Natural killer cell (primary cell): ENCODE data around the gene RBM20. TPM values are rescaled to one million over a fixed set of nuclear protein-coding genes. Genes with fewer than 3 reads are reported as not detected.
"Not testable (repeated sequence)": the region's sequence is repeated elsewhere in the genome, so short reads cannot be mapped to it uniquely, and the experiment has no call there.

ENCODE experiments used
- ATAC-seq, 3 donors: fragments of 150-1000 bp in 2 of 3; fragments of 200-7000 bp in 1 of 3; cut with Tn5 transposase; 1 replicate in 1 of 3; 2 replicates in 2 of 3; pipeline ENCODE4 v1.10.0; 2021; ENCODE audit warnings: mild to moderate bottlenecking in 2 of 3, moderate library complexity in 2 of 3
- DNase-seq, 2 donors: peaks; one replicate each; pipeline versions ENCODE4 v3.0.0 to v3.0.0-alpha.2; 2013 to 2021; ENCODE audit warnings: mixed read lengths in 1 of 2
- H3K27ac ChIP-seq: one replicate; pipeline ENCODE4 v1.5.1; 2013; ENCODE audit warnings: mild to moderate bottlenecking, low read length
- H3K27me3 ChIP-seq: one replicate; pipeline ENCODE4 v1.6.1; 2013; ENCODE audit warnings: low read length; ENCODE audit not compliant: control insufficient read depth, insufficient read depth
- H3K36me3 ChIP-seq: one replicate; pipeline ENCODE4 v1.6.1; 2013; ENCODE audit warnings: low read length; ENCODE audit not compliant: control insufficient read depth, insufficient read depth
- H3K4me1 ChIP-seq: one replicate; pipeline ENCODE4 v1.6.1; 2013; ENCODE audit warnings: low read length; ENCODE audit not compliant: control insufficient read depth, insufficient read depth
- H3K4me3 ChIP-seq: one replicate; pipeline ENCODE4 v1.5.1; 2013; ENCODE audit warnings: low read length
- H3K9me3 ChIP-seq: one replicate; pipeline ENCODE4 v1.6.1; 2013; ENCODE audit warnings: low read length; ENCODE audit not compliant: control insufficient read depth, insufficient read depth
- H3K27ac Mint-ChIP-seq, 2 donors: one replicate each; pipeline ENCODE4 v1.8.0; 2022; ENCODE audit warnings: mild to moderate bottlenecking in 2 of 2, mixed read lengths in 2 of 2, moderate library complexity in 1 of 2
- H3K27me3 Mint-ChIP-seq, 2 donors: one replicate each; pipeline ENCODE4 v1.8.0; 2022; ENCODE audit warnings: low read depth in 2 of 2, mixed read lengths in 2 of 2
- H3K36me3 Mint-ChIP-seq: one replicate; pipeline ENCODE4 v1.8.0; 2022; ENCODE audit warnings: mixed read lengths
- H3K4me1 Mint-ChIP-seq, 2 donors: one replicate each; pipeline ENCODE4 v1.8.0; 2022; ENCODE audit warnings: mixed read lengths in 2 of 2
- H3K4me3 Mint-ChIP-seq: one replicate; pipeline ENCODE4 v1.8.0; 2022; ENCODE audit warnings: mild to moderate bottlenecking, moderate library complexity, mixed read lengths
- H3K9me3 Mint-ChIP-seq, 2 donors: one replicate each; pipeline ENCODE4 v1.8.0; 2022; ENCODE audit warnings: mixed read lengths in 2 of 2
- WGBS: methylation state at CpG from one replicate; pipeline ENCODE4 v1.1.7; 2013; ENCODE audit warnings: missing lambda C conversion rate; ENCODE audit not compliant: insufficient coverage; 5-methylcytosine and 5-hydroxymethylcytosine counted together
- intact Hi-C: fragments of 100-400 bp; cut with micrococcal nuclease; formaldehyde crosslinking; loops from one replicate; pipeline ENCODE4 v1.14.2; 2022
- total RNA-seq, 4 donors: library from RNA; stranded (reverse); fragments of 120-200 nt in 1 of 4; gene quantifications; one replicate each; pipeline versions ENCODE4 v1.2.3 to v1.2.4, GENCODE V29; 2013 to 2022
- TF ChIP-seq, protein P1 (sequence below): fragments of 200-600 bp; IDR thresholded peaks from one replicate; pipeline ENCODE4 v1.8.0; 2022; ENCODE audit warnings: antibody characterized with exemption

Gene RBM20
- total RNA-seq, 3 donors from 2014 or later (not counting 1 experiment from before 2014, with no cell fraction given) = 0.35 TPM; not detected in 2

DNA sequence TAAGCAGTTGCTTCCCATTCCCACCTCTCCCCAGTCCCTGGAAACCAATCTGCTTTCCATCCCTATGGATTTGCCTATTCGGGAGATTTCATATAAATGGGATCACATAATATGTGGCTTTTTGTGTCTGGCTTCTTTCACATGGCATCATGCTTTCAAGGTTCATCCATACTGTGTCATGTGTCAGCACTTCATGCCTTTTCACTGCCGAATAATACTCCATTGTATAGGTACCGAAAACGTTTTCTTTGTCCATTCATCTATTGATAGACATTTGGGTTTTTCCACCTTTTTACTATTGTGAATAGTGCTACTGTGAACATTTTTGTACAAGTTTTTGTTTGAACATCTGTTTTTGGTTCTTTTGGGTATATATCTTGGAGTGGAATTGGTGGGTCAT lies 12.5 kb downstream of the RBM20 start:
- WGBS = 83% methylated on average over 4 of the region's 4 CpGs
- Mint-ChIP-seq H3K36me3 (no peaks in the 10 kb centered on the region), H3K9me3 (no peaks in the 10 kb centered on the region), H3K4me3 (no peak overlapping the region), H3K27me3 (peaks cover 20 to 33% of the 10 kb centered on the region in 2 donors), H3K27ac (no peak overlapping the region), H3K4me1 (peaks cover 0 to 2% of the 10 kb centered on the region in 2 donors)
- TF ChIP-seq, protein P1, sequence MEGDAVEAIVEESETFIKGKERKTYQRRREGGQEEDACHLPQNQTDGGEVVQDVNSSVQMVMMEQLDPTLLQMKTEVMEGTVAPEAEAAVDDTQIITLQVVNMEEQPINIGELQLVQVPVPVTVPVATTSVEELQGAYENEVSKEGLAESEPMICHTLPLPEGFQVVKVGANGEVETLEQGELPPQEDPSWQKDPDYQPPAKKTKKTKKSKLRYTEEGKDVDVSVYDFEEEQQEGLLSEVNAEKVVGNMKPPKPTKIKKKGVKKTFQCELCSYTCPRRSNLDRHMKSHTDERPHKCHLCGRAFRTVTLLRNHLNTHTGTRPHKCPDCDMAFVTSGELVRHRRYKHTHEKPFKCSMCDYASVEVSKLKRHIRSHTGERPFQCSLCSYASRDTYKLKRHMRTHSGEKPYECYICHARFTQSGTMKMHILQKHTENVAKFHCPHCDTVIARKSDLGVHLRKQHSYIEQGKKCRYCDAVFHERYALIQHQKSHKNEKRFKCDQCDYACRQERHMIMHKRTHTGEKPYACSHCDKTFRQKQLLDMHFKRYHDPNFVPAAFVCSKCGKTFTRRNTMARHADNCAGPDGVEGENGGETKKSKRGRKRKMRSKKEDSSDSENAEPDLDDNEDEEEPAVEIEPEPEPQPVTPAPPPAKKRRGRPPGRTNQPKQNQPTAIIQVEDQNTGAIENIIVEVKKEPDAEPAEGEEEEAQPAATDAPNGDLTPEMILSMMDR = no peak
- peaks cover 2% of the 10 kb centered on the region for H3K27me3 ChIP-seq
- intact Hi-C loops = no loop called here
- no peaks in the 10 kb centered on the region for H3K36me3 ChIP-seq
- H3K4me1 ChIP-seq = peaks cover 1% of the 10 kb centered on the region
- H3K27ac ChIP-seq = no peak overlapping the region
- DNase-seq (no peak), ATAC-seq (no peak)
- no peaks in the 10 kb centered on the region for H3K9me3 ChIP-seq
- no peak overlapping the region for H3K4me3 ChIP-seq

DNA sequence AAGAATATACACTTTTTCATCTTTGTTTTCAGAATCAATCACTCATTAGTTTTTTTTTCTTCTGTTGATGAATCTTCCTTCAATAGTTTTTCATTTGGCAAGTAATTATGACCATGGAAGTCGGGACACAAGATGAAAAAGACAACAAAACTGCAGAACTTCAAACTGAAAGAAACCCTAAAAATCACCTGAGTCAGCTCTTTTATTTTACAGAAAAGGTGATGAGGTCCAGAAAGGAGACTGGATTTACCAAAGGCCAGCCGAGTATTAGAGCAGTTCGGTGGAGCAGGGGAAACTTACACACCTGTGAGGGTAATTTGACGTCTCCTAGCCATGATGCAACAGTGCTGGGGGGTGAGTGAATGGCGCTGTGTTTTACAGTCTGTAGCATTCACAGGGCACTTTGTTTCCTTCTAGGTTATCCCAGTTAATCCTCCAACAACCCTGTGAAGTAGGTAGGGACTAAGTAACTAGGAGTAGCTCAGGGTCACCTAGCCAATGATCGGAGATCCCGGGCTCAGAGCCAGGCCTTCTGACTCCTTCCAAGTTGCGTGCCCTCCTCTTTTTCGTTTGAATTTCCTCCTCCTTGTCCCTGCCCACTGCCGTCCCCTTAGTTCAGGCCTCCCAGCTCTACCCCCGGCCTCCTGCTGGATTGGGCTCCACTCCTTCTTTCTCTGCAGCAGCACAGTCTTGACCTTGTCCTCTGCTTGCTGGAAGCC lies 14.0 kb downstream of the RBM20 start:
- Histone ChIP-seq H3K27ac (no peak overlapping the region), H3K4me3 (no peak overlapping the region), H3K4me1 (no peaks in the 10 kb centered on the region), H3K36me3 (no peaks in the 10 kb centered on the region), H3K9me3 (no peaks in the 10 kb centered on the region), H3K27me3 (peaks cover 6% of the 10 kb centered on the region)
- no peak overlapping the region for H3K4me3 Mint-ChIP-seq
- no peaks in the 10 kb centered on the region for H3K9me3 Mint-ChIP-seq
- ATAC-seq = no peak
- WGBS = 90% methylated on average over 11 of the region's 11 CpGs
- no peak for DNase-seq
- no peaks in the 10 kb centered on the region for H3K36me3 Mint-ChIP-seq
- TF ChIP-seq, protein P1 = no peak
- peaks cover 0 to 5% of the 10 kb centered on the region in 2 donors for H3K4me1 Mint-ChIP-seq
- H3K27ac Mint-ChIP-seq = no peak overlapping the region
- intact Hi-C loops = no loop called here
- H3K27me3 Mint-ChIP-seq = peaks cover 23 to 43% of the 10 kb centered on the region in 2 donors

DNA sequence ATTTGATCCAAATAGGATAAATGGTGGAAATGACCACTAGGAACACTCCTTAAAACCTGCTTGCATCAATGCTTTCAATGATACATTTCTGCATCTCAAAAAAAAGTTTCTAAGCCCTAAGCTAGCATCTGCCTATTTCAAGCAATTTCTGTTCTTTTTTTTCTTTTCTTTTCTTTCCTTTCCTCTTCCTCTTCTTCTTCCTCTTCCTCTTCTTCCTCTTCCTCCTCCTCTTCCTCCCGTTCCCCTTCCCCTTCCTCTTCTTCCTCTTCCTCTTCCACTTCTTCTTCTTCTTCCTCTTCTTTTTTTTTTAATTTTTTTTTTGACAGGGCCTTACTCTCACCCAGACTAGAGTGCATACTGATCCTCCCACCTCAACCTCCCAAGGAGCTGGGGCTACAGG lies 15.4 kb downstream of the RBM20 start:
- ATAC-seq = no peak
- WGBS = 73% methylated on average over 1 of the region's 1 CpG
- no peak overlapping the region for H3K27ac Mint-ChIP-seq

DNA sequence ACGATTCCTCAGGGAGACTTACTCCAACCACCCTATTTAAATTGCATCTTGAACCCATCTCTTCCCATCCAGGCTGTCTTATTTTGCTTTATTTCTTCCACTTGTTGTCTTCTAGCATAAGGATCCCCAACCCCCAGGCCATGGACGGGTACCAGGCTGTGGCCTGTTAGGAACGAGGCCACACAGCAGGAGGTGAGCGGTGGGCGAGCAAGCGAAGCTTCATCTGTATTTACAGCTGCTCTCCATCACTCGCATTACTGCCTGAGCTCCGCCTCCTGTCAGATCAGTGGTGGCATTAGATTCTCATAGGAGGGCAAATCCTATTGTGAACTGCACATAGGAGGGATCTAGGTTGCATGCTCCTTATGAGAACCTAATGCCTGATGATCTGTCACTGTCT lies 16.2 kb downstream of the RBM20 start:
- H3K4me1 Mint-ChIP-seq, H3K4me3 ChIP-seq, H3K36me3 ChIP-seq, ATAC-seq, H3K27ac Mint-ChIP-seq, H3K4me1 ChIP-seq, H3K4me3 Mint-ChIP-seq, intact Hi-C loops, H3K27ac ChIP-seq, H3K36me3 Mint-ChIP-seq, H3K9me3 ChIP-seq, H3K9me3 Mint-ChIP-seq, H3K27me3 ChIP-seq, DNase-seq: not testable (repeated sequence)
- peaks cover 22 to 42% of the 10 kb centered on the region in 2 donors for H3K27me3 Mint-ChIP-seq
- 94% methylated on average over 8 of the region's 8 CpGs for WGBS

More for the DNA sequence above, 15.4 kb downstream of the RBM20 start:
- no peak overlapping the region for H3K27ac ChIP-seq
- H3K4me3 Mint-ChIP-seq = no peak overlapping the region
- intact Hi-C loops = no loop called here
- no peaks in the 10 kb centered on the region for H3K4me1 ChIP-seq
- no peaks in the 10 kb centered on the region for H3K9me3 Mint-ChIP-seq
- H3K9me3 ChIP-seq = no peaks in the 10 kb centered on the region
- H3K36me3 Mint-ChIP-seq = no peaks in the 10 kb centered on the region
- no peak overlapping the region for H3K4me3 ChIP-seq
- H3K27me3 ChIP-seq = peaks cover 6% of the 10 kb centered on the region
- no peaks in the 10 kb centered on the region for H3K36me3 ChIP-seq
- TF ChIP-seq, protein P1 = no peak
- peaks cover 24 to 40% of the 10 kb centered on the region in 2 donors for H3K27me3 Mint-ChIP-seq
- peaks cover 0 to 5% of the 10 kb centered on the region in 2 donors for H3K4me1 Mint-ChIP-seq
- no peak for DNase-seq
